ENCODE measurements around the gene PLXDC2.

The PLXDC2 gene

GRCh38 chr10:19915816-19916215 lies 99.6 kb downstream of the PLXDC2 start:
- DNase-seq: no peak

DNA sequence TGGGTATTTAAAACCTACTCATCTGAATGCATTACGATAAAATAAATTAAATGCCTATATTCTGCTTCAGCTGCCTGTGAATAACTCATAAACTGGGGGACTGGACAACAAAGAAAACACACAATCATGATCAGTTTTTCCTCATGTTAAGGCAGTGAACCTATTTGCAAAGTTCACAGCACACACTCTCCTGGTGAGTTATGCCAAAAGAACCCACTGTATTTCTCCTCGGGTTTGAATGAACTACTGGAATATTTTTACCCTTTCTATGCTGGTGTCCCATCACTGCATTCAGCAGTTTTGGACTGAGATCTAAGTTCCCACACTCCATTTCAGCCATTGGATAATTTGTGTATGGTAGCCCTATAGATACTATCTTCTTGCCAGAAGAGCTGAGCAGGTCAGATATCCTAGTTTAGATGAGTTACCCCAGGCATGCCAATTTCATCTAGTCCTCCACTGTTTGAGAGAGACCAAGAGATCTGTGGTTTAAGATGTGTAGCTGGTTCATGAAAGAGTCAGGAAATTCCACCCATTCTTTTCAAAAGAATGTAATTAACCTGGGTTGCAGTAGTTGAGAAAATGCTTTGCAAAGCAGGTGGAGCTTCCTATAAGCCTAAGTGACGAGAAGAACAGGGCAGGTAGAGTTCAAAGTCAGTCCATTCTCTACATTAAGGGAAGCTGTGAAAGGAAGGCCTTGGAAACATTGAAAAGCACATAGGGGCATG lies 101.7 kb downstream of the PLXDC2 start:
- DNase-seq: no peak

- no peak for DNase-seq
Observed at GRCh38 chr10:19918794-19919193, 102.6 kb downstream of the PLXDC2 start.

GRCh38 chr10:19919671-19920070 lies 103.4 kb downstream of the PLXDC2 start:
- DNase-seq: no peak

GRCh38 chr10:19920075-19920726 lies 104.0 kb downstream of the PLXDC2 start:
- no peak for DNase-seq

- DNase-seq: peak; percentile 56
Observed at GRCh38 chr10:19921300-19922140, 105.3 kb downstream of the PLXDC2 start.

DNA sequence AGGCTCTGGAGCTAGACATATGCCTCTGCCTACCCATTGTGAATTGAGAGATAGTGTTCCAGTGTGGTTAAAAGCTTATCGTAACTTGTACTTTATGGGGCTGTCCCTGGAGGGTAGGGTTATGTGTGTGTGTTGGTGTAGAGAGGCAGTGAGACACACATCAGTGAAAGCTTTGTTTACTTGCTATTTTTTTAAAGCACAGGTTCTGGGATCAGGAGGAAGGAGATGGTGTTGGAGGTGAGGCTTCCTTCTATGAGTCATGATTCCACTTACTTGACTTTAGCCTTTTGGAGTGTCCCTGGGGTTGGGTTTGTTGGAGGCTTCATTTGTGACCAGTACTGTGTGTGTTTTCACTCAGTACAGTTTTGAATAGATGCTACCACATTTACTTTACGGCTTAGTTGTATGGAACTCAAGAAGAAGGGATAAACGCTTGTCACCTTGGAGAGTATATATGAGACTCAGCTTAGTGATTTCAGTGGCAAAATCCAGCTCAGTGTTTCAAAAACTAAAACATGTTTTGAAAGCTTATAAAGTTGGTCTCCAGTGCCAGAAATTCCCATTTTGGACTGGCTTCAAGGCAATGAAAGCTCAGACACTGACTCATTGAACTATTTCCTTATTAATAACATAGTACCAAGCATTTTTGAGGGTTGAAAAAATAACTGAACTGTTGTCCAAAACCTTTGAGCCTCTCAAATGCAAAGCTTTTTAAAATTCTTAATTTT lies 106.2 kb downstream of the PLXDC2 start:
- peak; percentile 64 for DNase-seq

DNA sequence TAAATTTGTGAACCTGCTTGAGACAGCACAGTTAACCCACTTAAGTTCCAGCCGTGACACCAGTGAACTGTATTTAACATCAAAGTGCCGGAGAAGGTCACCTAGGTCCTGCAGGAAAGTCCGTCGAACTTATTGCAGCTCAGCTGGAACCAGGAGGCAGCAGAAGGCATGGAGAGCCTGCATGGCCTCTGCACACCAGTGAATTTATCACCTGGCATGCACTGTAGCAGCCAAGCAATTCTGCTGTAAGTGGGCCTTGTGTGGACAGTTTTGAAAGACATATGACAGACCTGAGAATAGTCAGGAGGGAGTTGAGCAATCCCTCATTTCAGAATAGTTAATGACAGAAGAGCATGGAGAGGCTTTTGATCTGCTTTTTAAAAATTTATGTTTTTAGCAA lies 108.8 kb downstream of the PLXDC2 start:
- DNase-seq: no peak

DNA sequence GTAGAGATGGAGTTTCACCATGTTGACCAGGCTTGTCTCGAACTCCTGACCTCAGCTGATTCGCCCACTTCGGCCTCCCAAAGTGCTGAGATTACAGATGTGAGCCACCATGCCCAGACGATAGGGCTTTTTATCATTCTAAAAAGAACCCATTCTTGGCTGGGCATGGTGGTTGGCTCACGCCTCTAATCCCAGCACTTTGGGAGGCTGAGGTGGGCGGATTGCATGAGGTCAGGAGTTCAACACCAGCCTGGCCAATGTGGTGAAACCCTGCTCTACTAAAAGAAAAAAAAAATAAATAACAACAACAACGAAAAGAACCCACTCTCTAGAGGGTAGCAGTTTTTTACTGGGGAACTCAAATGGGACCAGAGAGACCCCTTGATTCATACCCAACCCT lies 112.7 kb downstream of the PLXDC2 start:
- no peak for DNase-seq

- DNase-seq: peak; percentile 26
Observed at GRCh38 chr10:19929506-19930140, 113.4 kb downstream of the PLXDC2 start.

GRCh38 chr10:19930936-19931893 lies 115.0 kb downstream of the PLXDC2 start:
- DNase-seq: peak; percentile 80

DNA sequence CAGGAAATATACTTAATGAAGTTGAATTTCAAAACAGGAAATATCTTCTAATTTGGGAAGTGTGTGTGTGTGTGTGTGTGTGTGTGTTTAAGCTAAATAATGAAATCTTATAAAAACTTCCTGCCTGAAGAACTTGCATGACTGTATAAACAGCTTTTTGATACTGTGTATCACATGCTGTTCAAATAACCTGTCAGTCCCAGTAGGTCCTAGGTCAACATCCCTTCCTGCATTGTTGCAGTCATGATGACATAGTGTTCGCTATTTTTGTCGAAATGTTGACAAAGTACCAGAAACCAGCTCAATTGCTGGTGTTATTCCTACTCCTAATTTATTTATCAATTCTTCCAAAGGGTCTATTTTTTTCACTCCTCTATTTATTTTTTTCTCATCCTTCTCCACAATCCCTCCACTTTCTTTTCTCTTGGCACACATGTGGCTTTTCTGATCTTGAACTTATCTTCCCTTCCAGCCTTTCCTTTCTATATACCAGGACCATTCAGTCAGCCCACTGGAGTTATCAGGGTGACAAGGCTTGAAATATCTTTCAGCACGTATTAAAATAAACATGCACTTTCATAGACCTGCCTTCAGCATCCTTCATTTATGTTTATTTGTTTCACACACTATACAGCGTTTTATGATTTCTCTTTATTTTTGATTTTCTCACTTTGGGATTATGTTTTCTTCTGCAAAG lies 115.8 kb downstream of the PLXDC2 start:
- DNase-seq: no peak

- DNase-seq: no peak
Observed at GRCh38 chr10:19932806-19933371, 116.7 kb downstream of the PLXDC2 start.

DNA sequence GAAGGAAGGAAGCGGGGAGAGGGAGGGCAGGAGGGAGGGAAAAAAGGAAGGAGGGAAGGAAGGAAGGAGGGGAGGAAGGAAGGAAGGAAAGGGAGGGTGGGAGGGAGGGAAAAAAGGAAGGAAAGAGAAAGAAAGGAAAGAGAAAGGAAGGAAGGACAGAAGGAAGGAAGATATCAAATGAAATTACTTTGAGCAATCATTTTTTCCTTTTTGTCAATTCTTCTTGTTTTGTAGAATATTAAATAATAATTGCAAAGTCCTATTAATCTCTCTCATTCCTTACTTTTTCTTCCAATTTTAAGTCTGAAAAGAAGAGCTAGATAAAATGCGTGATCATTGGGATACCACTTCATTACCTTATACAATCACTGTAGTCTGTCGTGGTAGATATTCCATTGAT lies 117.5 kb downstream of the PLXDC2 start:
- no peak for DNase-seq

GRCh38 chr10:19935176-19935575 lies 118.9 kb downstream of the PLXDC2 start:
- peak; percentile 16 for DNase-seq

DNA sequence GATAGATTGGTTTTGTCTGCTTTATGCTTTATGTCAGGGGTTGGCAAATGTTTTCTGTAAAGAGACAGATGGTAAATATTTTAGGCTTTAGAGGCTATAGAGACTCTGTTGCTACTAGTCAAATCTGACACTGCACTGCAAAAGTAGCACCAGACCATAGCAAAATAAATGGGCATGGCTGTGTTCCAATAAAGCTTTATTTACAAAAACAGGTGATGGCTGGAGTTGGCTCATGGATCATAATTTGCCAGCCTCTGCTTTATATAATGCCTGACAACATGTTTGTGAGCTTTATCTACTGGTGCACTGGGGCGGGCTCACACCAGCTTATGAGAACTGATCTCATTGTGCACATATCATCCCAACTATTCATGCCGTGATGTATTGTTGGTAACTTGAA lies 120.1 kb downstream of the PLXDC2 start:
- DNase-seq: peak; percentile 58

DNA sequence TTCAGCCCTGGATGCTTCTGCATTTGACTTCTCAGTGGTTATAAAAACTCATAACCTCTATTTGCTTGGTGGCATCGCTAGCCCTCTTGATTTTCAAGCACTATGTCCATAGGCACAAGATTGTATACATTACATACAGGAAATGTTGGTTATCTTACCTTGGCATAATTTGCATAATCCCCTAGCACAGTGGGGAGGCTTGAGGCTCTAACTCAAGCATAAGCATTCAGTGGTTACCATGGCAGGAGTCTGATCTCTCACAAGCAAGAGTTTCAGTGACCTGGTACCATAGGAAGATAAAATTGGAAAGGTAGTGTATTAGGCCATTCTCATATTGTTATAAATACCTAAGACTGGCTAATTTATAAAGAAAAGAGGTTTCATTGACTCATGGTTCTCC lies 121.8 kb downstream of the PLXDC2 start:
- no peak for DNase-seq

GRCh38 chr10:19941206-19941880 lies 125.1 kb downstream of the PLXDC2 start:
- no peak for DNase-seq

DNA sequence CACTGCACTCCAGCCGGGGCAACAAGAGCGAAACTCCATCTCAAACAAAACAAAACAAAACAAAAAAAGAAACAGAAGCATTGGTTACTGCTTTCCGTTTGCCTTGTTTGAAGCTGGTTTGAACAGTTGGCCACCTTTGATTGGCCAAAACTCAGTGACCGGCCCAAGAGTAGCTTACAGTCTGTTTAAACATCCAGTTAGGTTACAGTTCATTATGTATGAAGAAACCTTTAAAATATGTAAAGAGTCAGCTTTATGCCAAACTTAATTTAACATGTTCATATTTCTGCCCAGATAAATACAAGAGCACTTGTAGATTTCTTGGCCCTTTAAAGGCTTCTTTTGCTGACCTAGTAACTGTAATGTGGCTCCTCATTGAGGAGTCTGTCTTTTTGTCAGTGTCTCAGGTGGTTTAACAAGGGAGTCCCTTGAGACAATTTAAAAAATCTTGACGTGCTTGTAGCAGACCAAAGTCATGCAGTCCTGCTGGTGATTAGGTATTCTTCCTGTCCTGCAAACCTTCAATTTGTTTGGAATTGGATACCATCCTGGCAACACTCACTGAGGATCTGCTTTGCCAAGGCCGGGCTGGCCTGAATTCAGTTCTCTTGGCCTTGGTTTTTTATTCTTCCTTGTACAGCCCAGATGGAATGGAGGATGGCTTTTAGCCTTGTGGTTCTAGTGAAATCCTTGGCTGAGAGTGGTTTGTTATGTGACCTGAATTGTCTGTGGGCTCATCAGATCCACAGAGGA lies 128.9 kb downstream of the PLXDC2 start:
- peak; percentile 88 for DNase-seq

All from NCI-H446 treated with DMSO at 0.1 percent for 48 hours (cell line).